Measurements from ENCODE around the gene SEMA6C.

GRCh38 chr1:151104630-151105029 lies 41.8 kb downstream of the SEMA6C start:
- TF ChIP-seq CTCF (IDR thresholded peaks at IDR 0.05; ENCODE audit: insufficient read depth, low read length, poor library complexity, severe bottlenecking) (no peak), EZH2phosphoT487 (conservative IDR thresholded peaks at IDR 0.05; ENCODE audit: low read length) (no peak)

Data from SU-DHL-6 (cell line).